Measurements from ENCODE around the gene MYH3.

MYH3 gene

DNA sequence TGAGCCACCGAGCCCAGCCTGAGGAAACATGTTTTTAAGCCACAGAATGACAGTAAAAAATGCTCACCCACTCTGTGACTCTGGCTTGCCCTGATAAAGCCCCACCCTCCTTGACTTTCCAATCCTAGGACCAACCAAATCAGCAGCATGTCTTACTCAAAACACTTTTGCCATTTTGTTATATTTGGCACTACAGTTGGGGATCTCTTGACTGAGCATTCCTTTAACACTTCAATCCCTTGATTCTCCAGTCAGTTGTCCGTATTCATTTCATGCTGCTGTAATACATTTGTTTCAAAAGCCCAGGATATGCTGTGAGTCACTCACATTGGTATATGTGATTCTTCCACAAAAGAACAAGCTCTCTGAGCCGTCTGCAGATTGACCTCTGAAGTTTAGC lies 8.2 kb downstream of the MYH3 start:
- no peak for DNase-seq

GRCh38 chr17:10648381-10648780 lies 8.7 kb downstream of the MYH3 start:
- DNase-seq = no peak

- DNase-seq = peak; percentile 75 to 83
These were observed 10.6 kb downstream of the MYH3 start for GRCh38 chr17:10646392-10646990.

GRCh38 chr17:10640475-10640874 lies 16.6 kb downstream of the MYH3 start:
- no peak for DNase-seq

DNA sequence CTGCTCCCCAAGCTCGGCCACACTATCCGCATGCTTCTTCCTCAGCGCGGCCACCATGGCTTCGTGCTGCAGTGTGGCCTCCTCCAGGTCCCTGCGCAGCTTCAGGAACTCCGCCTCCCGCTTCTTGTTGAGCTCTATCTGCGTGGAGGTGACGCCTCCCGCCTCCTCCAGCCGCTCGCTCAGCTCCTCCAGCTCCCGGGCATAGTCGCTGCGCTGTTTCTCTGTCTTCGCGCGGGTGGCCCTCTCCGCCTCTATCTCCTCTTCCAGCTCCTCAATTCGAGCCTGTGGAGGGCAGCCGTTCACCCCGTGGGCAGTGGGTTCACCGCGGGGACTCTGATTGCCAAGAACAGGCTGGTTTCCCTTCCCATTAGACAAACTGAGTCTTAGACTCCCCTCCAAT lies 19.0 kb downstream of the MYH3 start:
- DNase-seq = no peak

DNA sequence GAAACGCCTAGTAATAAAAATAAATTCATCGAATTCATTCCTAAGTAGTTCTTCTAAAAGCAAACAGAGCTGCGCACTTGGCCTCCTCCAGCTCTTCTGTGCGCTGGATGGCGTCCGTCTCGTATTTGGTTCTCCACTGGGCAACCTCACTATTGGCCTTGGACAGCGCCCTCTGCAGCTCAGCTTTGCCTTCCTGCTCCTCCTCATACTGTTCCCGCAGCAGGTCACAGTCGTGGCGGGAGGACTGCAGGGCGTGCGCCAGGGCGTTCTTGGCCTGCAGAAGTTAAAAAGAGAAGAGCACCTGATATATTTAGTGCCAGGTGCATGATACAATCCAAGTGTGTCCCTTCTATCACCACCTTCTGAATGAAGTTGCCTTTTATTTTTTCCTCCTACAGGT lies 21.8 kb downstream of the MYH3 start:
- DNase-seq = no peak

DNA sequence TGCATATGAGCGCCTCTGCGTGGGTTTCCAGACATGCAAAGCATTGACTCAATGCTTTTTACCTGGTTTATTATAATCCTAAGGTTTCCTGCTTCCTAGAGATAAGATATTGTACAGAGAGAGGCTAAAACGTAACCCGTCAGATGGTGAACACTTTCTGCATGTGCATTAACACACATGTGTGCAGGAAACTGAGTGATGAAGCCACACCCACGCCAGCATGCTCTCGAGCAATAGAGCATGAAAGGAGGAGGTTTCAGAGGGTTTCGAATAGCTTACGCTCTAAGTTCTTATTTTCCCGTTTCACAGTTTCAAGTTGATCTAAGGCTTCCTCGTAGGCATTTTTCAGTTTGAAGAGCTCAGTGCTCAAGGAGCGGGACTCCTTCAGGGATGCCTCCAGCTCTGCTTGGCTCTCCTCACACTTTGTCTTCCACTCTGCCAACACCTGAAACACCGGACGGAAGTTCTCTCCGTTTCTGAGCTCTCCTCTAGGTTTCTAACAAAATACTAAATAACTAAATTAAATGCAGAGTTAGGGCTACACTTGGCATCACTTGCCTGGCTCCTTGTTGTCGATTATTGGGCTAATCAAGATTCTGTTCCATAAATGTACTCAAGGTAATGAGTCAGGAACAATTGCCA lies 23.2 kb downstream of the MYH3 start:
- no peak for DNase-seq

- DNase-seq = no peak
These were observed 25.4 kb downstream of the MYH3 start for GRCh38 chr17:10631701-10632100.

- peak in 1 of 2 donors; percentile 14 for DNase-seq
These were observed 25.9 kb downstream of the MYH3 start for GRCh38 chr17:10631048-10631700.

- DNase-seq = no peak
These were observed 27.4 kb downstream of the MYH3 start for GRCh38 chr17:10629706-10630105.

DNA sequence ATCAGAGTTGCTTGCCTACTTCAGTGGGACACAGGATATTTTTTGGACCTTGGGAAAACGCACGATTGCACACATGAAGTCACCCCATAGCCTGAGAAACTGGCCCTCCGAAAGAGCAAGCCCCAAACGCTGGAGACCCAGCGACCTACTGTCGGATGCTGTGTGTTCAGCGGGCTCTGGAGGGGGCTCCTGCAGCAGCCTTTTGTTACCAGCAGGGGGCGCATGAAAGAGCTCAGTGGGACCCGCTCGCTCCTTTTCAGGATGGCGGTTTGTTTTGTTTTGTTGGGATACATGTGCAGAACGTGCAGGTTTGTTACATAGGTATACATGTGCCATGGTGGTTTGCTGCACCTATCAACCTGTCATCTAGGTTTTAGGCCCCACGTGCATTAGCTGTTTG lies 28.4 kb downstream of the MYH3 start:
- no peak for DNase-seq

- DNase-seq = no peak
These were observed 30.7 kb downstream of the MYH3 start for GRCh38 chr17:10626390-10626789.

- DNase-seq = no peak
These were observed 32.1 kb downstream of the MYH3 start for GRCh38 chr17:10624969-10625368.

GRCh38 chr17:10623737-10624338 lies 33.3 kb downstream of the MYH3 start:
- no peak for DNase-seq

DNA sequence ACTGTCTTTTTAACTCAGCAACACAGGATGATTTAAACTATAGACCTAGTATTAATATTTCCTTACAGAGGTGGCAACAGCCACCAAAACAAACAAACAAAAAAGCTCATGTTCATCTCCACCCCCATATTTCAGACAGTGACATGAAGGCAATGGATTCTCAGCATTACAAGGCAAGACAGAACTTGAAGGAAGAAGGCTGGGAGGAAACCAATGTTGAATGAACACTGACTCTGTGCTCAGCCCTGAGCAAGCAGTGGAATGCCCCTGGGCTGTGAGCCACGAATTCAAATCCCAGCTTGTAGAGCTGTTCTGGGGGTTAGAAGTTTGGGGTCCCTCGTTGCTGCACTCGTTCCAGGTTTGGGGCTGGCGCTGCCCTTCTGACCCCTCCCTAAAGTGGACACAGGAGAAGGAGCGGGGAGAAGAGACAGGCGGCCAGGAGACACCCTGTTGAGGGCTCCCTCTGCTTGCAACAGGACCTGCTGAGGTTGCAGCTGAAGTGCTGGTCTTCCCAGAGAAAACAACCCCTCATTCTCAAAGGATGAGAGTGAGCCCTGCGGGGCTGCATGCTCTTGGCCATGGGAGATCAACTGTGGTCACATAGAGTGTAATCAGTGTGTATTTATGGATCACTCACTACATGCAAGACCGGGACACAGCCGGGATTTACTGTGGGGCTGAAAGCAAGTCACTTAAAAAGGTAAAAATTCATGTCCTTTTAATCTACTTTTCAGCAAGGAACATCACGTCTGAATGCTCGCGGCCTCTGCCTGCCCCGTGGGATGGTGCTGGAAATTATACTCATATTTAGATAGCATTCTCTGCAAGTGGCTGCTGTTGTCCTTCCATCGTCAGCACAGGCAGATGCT lies 34.3 kb downstream of the MYH3 start:
- no peak for DNase-seq

- no peak for DNase-seq
These were observed 35.7 kb downstream of the MYH3 start for GRCh38 chr17:10621397-10621796.

- no peak for DNase-seq
These were observed 36.3 kb downstream of the MYH3 start for GRCh38 chr17:10620823-10621222.

DNA sequence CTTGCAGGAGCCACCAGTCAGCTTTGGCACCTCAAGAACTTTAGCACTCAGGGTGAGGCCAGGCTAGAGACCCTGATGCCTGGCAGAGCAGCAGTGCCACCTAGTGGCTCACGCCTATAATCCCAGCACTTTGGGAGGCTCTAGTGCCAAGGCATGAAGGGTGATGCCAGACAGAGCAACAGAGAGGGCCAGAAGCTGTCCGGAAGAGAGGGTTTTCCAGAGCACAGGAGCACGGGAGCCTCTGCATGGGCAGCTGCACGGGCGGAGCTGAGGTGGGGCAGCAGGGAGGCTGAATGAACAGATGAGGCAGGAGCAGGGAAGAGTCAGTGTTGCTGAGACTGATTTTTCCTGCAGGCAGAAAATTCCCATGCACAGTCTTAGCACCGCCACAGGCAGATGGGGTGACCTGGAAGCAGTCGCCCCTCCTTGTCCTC lies 38.9 kb downstream of the MYH3 start:
- DNase-seq = peak; percentile 33 to 51

GRCh38 chr17:10617120-10617505 lies 40.0 kb downstream of the MYH3 start:
- DNase-seq = no peak

DNA sequence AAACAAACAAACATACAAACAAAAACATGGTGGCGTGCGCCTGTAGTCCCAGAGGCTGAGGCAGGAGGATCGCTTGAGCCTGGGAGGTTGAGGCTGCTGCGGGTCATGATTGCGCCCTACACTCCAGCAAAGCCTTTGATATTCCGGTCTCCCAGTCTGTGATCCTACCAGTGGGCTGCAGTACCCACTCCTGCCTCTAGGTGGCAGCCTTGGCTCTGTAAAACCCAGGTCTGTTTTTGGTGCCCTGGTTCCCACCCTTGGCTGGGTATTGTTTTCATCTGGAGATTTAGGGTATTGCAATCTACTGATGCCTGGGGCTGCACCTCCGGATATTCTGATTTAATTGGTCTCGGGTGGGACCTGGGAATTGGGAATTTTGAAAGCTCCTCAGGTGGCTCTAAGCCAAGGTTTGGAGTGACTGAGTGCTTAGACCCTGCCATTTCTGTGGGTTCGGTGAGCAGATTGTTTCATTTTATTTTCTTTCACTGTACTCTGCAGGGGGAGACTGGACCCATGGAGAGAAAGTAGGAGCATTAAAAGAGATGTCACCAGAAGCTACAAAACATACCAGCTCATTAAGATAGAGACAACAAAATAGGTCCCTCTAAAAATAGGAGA lies 40.5 kb downstream of the MYH3 start:
- DNase-seq = peak; percentile 47 to 69

DNA sequence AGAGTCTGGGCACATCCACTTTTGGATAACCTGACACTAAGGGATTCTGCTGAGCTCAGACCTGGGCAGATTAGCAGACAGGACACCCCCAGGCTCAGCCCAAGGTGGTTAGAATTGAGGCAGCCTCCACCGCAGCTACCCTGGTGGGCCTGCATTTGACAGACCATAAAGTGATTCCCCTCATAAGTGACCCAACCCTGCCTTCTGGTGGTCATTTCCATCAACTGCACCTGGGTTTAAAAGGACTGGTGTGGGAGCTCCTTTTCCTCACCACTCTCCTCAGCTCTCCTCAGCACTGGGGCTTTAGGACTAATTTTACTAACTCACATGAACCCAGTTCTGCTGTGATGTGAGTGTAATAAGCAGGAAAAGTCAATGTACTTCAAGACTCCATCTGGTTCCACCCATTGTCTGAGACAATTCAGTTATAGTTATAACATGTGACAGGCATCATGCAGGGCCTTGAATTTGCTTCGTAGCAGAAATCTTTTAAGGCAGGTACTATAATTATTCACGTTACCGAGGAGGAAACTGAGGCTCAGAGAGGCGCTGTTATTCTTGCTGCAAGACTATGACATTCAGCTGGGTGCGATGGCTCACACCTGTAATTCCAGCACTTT lies 42.5 kb downstream of the MYH3 start:
- no peak for DNase-seq

Measured in activated CD4-positive, alpha-beta T cell treated with anti-CD3 and anti-CD28 coated beads for 4 hours (primary cell).